Measurements from ENCODE around the gene FEM1B. TPM values are rescaled to one million over a fixed set of nuclear protein-coding genes. Genes with fewer than 3 reads are reported as not detected.

The FEM1B gene
- total and polyA plus RNA-seq, 2 of the 8 experiments (the other 6 are each of a cell fraction or from before 2014, with no cell fraction given): 36.1 to 83.8 TPM

DNA sequence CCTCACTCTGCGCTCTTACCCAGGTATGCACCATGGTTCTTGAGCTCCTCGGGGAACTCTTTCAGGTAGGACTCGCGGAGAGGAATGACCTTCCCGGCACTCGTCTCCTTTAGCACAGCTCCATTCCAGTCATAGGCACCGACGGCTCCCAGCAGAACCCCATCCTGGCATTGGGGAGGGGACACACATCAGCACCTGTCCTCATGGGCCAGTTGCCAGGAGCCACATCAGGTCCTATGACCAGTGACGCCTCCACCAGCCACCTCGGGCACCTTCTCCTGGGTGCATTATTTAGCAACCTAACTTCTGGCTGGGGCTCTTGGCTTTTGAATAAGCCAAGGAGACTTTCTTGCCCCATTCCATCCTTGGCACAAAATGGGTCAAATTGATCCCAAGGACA is 61.9 kb downstream of the FEM1B start (continued):
- TF ChIP-seq RNF2 (IDR thresholded peaks at IDR 0.05; ENCODE audit: borderline replicate concordance, low read depth, low read length, missing control alignments, poor library complexity, severe bottlenecking): no peak
- TF ChIP-seq GABPA (IDR thresholded peaks at IDR 0.05; ENCODE audit: borderline replicate concordance, insufficient read depth, low read length): no peak
- TF ChIP-seq SP1 (IDR thresholded peaks at IDR 0.05; ENCODE audit: low read depth, low read length): no peak

All from H1 (cell line).